ENCODE measurements around the gene ST6GALNAC3.
"Not testable (repeated sequence)": the region's sequence is repeated elsewhere in the genome, so short reads cannot be mapped to it uniquely, and the experiment has no call there.

ST6GALNAC3 gene

GRCh38 chr1:76075877-76076276, 1.3 kb downstream of the ST6GALNAC3 start:
- DNase-seq = no peak

- DNase-seq = no peak
Observed at GRCh38 chr1:76079475-76080227, 5.1 kb downstream of the ST6GALNAC3 start.

GRCh38 chr1:76080552-76081079, 6.1 kb downstream of the ST6GALNAC3 start:
- no peak for DNase-seq

GRCh38 chr1:76082062-76082461, 7.5 kb downstream of the ST6GALNAC3 start:
- no peak for DNase-seq

GRCh38 chr1:76083189-76083588, 8.6 kb downstream of the ST6GALNAC3 start:
- DNase-seq = no peak

GRCh38 chr1:76084029-76084627, 9.6 kb downstream of the ST6GALNAC3 start:
- DNase-seq = no peak

- DNase-seq = no peak
Observed at GRCh38 chr1:76084685-76085084, 10.1 kb downstream of the ST6GALNAC3 start.

- DNase-seq = no peak
Observed at GRCh38 chr1:76086109-76086508, 11.6 kb downstream of the ST6GALNAC3 start.

- DNase-seq = no peak
Observed at GRCh38 chr1:76086597-76086996, 12.1 kb downstream of the ST6GALNAC3 start.

- no peak for DNase-seq
Observed at GRCh38 chr1:76090283-76091203, 16.0 kb downstream of the ST6GALNAC3 start.

- DNase-seq = no peak
Observed at GRCh38 chr1:76092812-76093211, 18.3 kb downstream of the ST6GALNAC3 start.

GRCh38 chr1:76093522-76094312, 19.2 kb downstream of the ST6GALNAC3 start:
- no peak for DNase-seq

GRCh38 chr1:76095802-76096201, 21.3 kb downstream of the ST6GALNAC3 start:
- DNase-seq = no peak

GRCh38 chr1:76097064-76097463, 22.5 kb downstream of the ST6GALNAC3 start:
- DNase-seq = not testable (repeated sequence)

GRCh38 chr1:76098845-76099244, 24.3 kb downstream of the ST6GALNAC3 start:
- DNase-seq = no peak

- DNase-seq = no peak
Observed at GRCh38 chr1:76101548-76101947, 27.0 kb downstream of the ST6GALNAC3 start.

GRCh38 chr1:76102046-76102445, 27.5 kb downstream of the ST6GALNAC3 start:
- no peak for DNase-seq

- no peak for DNase-seq
Observed at GRCh38 chr1:76103034-76103433, 28.5 kb downstream of the ST6GALNAC3 start.

GRCh38 chr1:76105372-76105771, 30.8 kb downstream of the ST6GALNAC3 start:
- DNase-seq = no peak

GRCh38 chr1:76106251-76106650, 31.7 kb downstream of the ST6GALNAC3 start:
- DNase-seq = no peak

- no peak for DNase-seq
Observed at GRCh38 chr1:76106719-76107235, 32.2 kb downstream of the ST6GALNAC3 start.

- no peak for DNase-seq
Observed at GRCh38 chr1:76109404-76109803, 34.9 kb downstream of the ST6GALNAC3 start.

Data from effector CD8-positive, alpha-beta T cell (primary cell).